HG03039 (cell line): ENCODE measurements around the gene MBP.

Experiments used
- ATAC-seq: cut with Tn5 transposase; IDR thresholded peaks from one replicate; pipeline ENCODE4 v1.9.1; 2021; ENCODE audit warnings: mild to moderate bottlenecking, moderate library complexity; ENCODE audit not compliant: unreplicated experiment

The MBP gene

DNA sequence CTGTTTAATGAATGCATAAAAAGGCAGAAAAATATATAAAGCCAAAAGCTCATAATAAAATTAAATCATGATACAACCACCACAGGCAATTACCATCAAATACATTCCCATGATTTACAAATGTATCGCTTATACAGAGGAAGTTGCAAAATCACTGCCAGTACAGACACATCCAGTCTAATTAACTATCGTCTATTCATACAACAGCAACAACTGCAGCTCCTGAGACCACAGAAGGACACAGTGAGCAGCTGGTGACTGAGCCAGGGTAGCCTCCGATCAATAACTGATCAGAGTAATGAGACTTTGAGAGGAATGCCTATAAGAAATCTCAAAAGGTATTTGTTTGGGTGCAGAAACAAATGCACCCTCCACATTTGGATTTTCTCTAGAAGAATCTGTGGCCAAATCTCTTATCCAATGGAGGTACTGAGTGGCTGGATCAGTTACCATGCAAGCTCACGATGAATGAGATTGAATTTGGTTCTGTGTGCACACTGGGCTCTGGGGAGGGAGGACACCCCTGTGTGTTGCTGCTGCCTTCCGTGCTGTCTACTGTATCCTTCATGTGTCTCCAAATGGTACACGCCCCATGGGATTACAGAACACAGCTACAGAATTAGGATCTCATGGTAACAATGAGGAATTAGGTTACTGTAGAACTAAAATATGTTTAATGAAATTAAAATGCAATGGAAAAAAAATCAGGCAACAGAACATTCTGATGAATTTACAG is 119.6 kb downstream of the MBP start:
- no peak for ATAC-seq

DNA sequence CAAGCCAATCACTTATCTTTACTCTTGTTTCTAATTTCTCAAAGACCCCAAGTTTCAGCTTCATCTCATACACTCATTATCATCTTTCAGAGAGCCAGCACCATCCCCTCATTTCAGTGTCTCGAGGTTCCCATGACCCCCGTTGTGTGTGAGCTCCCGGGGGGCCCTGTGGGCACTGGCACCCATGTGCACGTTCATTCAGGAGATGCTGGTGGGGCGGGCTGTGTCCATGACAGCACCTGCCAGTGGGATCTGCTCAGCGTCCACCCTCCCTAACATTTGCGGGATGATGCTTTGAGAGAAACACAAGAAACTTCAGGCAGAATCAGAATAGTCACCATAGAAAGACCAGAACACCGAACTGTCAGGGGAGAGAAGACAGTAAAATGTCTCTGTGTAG is 120.5 kb downstream of the MBP start:
- no peak for ATAC-seq

DNA sequence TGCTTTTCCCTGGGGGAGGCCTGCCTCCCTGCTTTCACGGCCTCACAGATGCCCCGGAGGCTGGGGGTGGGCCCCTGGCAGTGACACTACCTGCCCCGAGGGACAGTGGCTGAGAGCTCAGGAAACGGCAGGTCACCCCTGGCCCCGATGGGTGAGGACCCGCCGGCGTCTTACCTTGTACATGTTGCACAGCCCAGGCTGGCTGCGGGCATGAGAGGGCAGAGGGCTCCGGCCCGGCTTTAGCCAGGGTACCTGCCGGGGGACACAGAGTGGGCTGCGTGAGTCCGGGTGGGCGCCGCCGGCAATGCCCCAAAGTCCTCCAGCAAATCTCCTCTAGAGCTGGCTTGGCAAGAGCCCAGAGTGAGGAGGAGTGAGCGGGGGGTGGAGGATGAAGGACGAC is 122.9 kb downstream of the MBP start:
- no peak for ATAC-seq

DNA sequence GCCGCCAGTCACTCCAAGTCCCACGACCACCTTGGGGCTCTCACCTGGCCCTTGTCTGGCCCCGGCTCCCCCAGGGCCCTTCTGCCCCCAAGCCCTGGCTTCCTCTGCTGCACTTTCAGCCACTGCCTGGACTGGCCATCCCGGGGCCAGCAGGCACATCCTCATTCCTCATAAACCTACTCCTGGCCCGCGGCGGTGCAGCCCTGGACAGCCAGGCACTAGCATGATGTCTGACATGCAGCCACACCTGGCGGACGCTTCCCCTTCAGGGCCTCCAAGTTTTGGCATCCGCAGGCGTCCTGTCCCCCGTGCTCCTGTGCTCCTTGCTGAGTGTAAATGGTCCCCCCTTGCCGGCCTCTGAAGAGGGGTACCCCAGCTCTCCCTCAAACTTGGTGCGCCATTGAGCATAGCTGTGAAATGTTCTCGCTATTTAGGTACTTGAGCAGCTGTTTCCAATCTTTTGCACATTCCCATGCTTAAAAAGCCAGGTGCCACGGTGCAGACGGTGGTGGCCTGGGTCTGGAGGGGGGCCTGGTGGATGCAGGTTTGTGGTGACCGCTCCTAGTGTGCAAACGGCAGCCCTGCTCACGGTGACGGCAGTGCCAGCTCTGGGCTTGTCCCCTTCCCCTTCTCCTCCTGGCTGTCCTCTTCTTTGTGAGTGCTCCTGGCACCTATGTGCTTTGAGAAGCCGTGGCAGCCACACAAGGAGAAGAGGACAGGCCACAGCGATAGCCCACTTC is 123.8 kb downstream of the MBP start:
- no peak for ATAC-seq

DNA sequence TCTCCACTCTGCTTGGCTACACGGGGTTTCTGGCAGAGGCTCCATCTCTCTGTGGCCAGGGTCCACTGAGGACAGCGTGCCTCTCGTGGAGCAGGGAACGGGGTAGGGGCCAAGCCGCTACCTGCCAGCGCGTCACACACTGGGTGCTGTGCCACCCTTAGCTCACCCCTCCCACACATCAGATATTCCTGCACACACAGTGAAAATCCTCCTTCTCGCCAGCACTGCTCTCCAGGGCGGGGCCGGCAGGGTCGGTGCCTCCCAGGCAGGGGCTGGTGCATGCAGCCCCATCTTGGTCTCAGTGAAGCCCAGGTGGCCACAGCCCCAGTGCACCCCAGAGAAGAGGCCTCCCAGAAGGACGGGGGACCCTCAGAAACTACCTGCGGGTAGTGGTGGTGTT is 124.6 kb downstream of the MBP start:
- no peak for ATAC-seq

DNA sequence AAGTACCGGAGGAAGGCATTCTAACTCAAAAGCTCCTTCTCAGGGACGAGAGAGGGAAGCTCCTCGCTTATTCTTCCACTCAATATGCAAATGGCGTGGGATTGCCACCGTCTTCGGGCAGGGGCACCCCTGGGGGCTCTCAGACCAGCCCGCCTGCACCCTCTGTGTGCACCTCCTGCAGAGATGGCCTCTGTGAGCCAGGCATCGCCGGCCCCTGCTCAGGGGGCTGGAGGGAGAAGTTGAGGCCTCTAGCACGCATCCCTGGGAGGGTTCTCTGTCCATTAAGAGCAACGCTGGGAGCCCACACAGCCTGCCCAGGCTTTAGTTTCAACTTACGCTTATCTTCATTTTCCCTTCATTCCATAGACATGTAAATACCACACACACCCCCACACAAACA is 125.3 kb downstream of the MBP start:
- ATAC-seq, result no peak

DNA sequence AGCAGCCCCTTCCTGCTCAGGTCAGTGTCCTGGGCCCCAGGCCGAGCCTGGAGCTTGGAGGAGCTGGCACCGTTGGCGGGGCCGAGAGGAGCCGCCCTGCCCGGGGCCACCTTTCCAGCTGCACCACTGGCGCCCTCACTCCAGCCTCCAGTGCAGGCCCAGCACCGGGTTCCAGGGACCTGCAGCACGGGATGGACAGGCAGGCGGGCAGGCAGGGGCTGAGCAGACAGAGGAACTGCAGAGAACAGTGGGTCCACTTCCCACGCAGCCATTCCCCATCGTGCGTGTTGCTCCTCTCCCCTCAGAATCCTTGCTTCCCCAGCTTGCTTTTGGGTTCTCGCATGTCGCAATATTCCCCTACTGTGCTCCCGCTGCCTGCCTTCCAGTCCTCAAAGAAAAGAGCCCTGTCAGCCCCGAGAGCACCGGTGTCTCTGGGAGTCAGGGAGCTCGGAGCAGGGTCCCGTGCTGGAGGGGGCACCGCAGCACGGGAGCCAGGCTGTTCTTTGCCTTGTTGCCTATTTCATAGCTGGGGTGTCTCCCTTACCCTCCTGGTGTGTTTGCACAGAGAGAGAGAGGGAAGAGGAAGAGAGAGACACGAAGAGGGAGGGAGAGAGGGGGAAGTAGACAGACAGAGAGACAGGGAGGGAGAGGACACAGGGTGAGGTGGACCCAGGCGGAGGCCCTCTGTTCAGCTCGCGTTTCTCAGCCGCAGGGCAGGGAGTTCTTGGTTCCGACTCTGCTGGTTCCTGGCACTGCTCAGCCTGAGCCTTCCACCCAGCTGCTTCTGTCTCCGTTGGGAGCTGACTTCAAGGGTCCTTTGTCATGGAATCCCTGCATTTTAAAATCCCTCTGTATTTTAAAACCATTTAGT is 126.0 kb downstream of the MBP start:
- no peak for ATAC-seq

DNA sequence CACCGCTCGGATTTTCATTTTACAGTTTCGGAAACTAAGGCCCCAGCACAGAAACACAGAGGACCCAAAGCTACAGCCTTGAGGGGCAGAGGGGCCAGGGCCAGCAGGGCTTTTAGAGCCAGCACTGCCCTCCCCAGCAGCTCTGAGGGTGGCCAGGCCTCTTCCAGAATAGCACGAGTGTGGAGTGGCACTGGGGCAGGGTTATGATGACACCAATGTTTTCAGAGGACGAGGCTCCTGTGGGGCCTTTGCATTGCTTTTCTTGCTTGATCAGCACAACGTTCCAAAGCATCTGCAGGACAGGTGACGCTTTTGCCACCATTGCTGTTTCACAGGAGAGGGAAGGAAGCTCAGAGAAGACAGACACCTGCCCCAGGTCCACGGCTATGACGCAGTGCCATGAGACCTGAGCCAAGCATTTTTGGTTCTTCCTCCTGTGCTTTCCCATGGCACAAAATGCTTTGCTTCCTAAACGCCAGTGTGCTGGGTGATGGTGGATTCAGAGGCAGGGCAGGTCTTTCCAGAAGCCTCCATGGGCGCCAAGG is 126.9 kb downstream of the MBP start:
- no peak for ATAC-seq

DNA sequence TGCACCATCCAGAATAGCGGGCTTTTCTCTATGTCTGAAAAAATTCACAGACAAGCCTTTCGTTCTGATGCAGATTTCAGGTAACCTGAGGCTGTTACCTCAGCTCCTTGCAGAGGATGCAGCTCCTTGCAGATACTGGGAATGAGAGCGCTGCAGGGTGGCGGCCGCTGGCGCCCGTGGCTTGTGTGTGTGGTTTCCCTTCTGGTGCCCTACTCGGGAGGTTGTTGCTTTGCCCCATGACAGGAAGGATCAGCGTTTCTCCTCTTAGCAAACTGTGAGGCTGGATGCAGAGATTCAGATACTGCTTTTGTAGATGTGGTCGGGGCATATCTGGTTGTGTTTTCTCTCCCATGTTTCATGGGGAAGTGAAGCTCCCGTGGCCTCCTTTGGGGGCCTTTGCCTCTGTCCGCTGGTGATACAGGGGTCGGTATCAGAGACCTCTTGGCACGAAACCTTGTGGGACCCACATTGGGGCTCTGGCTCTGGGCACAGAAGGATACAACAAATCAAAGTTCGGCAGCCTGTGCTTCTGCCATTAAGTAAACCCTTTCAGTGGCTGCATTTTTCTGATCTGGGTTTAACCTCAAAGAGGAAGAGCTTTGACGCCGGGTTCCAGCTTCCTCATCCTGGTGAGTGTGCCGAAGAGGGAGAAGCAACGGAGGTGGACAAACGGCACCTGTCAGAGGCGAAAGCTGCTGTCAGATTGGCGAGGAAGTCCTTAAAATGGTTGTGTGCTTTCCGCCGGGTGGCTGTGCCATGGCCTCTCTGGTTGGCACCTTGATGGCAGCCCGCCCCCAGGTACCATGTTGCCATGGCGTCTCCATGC is 127.8 kb downstream of the MBP start:
- no peak for ATAC-seq

DNA sequence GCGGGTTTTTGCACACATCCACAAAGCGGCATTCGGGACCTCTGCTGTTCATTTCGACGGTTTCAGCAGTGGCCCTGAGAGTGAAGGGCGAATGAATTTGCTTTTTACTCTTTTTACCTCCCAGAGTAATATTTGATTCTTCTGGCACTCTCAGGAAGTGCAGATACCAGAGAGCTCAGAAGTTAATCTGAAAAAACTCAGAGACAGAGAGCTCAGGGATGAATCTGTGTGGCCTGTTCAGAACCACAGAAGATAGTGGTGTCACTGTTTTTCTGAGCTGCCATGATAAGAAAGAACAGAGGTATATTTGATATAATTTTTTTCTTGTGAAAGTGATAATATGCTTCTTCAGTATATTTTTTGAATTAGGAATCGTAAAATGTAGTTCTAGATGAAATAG is 129.3 kb downstream of the MBP start:
- ATAC-seq, result no peak

DNA sequence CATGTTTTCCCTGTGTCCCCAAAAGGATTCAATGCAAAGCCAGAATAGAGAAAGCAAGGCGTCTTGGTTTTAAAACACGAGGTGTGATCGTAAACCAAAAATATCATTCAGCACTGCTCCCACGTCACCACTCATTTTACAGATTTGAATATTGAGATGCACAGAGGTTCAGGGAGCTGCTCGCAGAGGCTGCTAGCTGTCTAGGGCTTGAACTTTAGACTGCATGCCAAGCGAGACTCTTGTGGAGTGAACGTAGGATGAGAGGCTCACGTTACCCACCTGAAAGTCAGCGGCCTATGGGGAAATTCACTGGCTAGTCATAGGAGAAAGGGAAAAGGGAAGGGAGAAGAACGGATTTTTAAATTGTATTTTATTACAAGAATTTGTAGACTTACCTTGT is 130.1 kb downstream of the MBP start:
- no peak for ATAC-seq

DNA sequence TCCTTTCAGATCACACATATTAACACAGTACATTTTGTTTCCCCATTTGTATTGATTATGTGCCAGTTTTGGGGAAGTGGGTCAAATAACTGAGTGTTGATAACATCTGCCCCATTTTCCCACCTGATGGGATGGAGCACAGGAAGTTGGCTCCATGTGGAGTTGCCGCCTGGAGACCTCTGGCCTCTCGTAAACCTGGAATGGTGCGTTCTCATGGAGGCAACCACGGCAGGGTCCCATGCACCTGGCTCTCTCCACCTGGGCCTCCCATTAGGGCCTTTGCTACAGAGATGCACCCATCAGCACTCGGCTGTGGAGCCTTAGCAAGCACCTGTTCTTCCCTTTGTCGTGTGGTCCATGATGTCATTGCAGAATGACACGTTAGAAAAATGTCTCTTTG is 130.6 kb downstream of the MBP start:
- ATAC-seq, result no peak

DNA sequence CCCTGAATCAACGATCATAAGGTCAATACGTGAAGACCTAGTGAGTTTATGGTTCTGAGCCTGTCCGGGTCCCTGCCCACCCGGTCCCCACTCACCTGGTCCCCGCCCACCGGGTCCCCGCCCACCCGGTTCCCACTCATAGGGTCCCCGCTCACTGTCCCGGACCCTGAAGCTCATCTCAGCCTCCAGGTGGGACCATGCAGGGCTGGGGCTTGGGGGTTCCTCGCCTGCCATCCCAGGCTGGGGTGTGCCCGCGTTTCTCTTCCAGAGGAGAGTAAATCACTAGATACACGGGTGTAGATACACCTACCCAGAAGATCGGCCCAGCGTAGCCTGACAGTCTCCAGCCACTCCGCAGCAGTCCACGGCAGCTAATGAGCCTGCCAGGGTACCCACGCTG is 131.5 kb downstream of the MBP start:
- ATAC-seq, result no peak

DNA sequence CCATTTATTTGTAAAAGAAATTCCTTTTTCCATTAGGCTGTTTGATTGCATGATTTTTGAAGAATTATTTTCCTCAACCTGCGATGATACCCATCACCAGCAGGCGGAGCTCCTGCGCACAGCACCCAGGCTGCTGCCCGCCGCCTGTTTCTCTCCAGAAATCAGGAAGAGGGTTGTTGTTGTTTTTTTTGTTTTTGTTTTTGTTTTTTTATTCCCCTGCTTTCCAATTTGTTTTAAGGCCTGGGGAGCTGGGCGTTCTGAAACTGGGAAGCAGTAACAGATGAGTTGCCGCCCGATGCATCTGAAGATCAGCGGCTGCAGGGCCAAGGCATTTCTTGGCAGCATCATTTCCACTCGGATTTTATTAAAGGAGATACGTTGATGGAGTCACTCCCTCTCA is 132.1 kb downstream of the MBP start:
- ATAC-seq, result no peak

DNA sequence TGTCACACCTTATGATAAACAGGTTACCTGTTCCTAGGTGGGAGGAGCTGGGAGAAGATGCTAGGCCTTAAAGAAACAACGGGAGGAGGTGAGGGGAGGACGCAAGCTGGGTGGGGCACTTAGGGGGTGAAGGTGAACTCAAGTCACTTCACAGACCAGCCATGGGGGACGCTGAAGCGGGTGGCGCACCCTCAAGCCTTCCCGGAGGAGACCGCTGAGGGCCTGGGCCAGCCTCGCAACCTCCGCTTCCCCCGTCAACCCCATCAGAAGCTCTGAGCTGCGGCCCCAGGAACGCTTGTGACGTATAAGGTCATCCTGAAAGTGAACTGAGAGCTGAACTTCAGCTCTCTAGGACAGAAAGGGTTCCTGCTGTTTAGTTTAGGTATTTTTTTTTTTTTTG is 133.5 kb downstream of the MBP start:
- ATAC-seq, result no peak

DNA sequence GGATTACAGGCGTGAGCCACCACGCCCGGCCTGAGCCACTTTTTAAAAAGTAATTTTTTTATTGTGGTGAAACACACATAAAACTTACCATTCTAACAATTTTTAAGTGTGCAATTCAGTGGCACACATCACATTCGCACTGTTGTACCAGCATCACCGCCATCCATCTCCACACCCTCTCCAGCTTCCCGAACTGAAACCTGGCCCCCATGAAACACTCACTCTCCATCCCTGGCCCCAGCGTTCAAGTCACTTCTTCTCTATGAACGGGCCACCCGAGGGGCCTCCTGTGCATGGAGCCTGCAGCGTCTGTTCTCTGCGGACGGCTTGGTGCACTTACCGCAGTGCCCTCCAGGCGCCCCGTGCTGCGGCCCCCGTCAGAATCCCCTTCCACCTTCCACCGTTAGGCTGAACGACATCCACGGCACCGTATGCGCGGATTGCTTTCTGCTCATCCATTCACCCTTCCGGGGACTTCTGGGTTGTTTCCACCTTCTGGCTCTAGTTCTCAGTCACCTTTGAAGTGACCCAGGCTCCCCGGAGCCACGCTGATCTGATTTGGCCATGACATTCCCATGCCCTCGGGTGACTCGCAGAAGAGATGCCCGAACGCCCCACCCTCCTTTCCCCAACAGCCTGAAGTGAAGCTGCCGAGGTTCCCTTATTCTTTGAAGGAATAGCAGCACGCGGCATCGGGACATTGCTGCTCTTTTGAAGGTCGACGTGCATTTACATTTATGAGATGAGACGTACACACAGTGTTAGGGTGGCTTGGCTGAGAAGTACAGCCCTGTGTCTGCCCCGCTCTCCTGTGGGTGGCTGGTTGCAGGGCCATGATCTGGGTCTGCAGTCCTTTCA is 134.4 kb downstream of the MBP start:
- no peak for ATAC-seq

DNA sequence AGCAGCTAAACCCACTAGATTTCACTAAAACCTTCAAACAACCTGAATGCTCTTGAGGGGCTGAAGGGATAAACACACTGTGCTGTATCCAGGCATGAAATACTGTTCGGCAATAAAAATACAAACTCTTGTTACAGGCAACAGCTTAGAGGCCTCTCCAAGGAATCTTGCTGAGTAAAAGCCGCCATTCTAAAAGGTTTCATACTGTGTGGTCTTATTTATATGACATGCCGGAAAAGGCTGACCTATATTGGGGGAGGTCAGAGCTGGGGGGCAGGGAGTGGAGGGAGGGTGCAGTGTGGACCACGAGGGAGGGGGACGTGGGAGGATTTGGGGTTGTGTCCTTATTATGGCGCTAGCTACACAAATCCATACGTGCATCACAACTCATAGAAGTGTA is 136.2 kb downstream of the MBP start:
- no peak for ATAC-seq

DNA sequence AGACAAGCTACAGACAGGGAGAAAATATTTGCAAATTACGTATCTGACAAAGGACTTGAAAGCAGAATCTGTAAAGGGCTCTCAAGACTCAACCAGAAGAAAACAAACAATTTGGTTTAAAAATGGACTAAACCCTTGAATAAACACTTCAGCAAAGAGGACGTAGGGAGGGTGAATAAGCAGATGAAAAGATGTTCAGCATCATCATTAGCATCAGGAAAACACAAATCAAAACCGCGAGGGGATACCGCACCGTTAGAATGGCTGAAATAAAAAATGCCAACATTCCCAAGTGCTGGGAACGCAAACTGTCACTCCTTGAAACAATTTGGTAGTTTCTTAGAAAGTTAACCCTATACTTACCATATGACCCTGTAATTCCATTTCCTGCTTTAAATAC is 136.7 kb downstream of the MBP start:
- ATAC-seq, result no peak

DNA sequence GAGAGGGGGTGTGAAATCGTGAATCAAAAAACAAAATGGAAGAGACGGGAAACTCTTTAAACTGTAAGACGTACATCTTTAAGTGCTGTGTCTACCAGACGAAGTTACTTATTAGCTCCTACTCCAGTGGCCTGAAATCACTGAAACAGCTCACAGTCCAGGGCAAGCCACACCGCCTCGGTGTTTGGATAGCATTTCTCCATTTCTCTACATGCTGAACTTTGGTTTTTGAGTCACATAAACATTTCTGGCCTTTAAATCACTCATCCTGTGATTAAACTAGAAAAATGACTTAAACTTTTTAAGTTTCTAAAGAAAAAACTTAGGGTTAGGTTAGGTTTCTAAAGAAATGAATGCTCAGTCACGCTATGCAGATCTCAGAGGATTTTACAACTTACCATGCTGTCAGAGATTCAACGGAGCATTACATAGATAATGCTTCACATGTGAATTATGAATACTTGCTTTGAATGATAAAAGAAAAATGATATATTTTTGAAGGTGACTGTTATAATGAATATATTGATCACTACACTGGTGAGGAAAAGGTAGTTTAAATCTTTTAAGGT is 138.4 kb downstream of the MBP start:
- no peak for ATAC-seq
